OCI-LY3 (cell line): ENCODE measurements around the gene DNAH14.
"Not testable (repeated sequence)": the region's sequence is repeated elsewhere in the genome, so short reads cannot be mapped to it uniquely, and the experiment has no call there.

Experiments
- H2AFZ ChIP-seq: fragments of 200-600, 300-600 bp; shearing (Covaris generic); 2 replicates; pipeline ENCODE4 v1.6.0; 2014; ENCODE audit warnings: antibody characterized with exemption, low read depth, low read length
- H3K27ac ChIP-seq: fragments of 200-600, 300-600 bp; sonication (generic); 2 replicates; pipeline ENCODE4 v1.5.1; 2014; ENCODE audit warnings: mild to moderate bottlenecking, low read length, moderate library complexity, mixed read lengths
- H3K27me3 ChIP-seq: fragments of 200-600, 300-600 bp; sonication (generic); 2 replicates; pipeline ENCODE4 v1.6.1; 2014; ENCODE audit warnings: low read depth, low read length, mixed read lengths
- H3K36me3 ChIP-seq: fragments of 200-600, 300-600 bp; sonication (generic); replicated peaks from 2 replicates; pipeline ENCODE3; 2014; ENCODE audit warnings: low read depth, low read length, mixed read lengths
- H3K4me1 ChIP-seq: fragments of 300-600, 200-600 bp; sonication (generic); 2 replicates; pipeline ENCODE4 v1.6.1; 2014; ENCODE audit warnings: low read length, mixed read lengths
- H3K4me2 ChIP-seq: fragments of 200-600, 300-600 bp; sonication (generic); 2 replicates; pipeline ENCODE4 v1.6.1; 2014; ENCODE audit warnings: low read length, mixed read lengths
- H3K4me3 ChIP-seq: fragments of 300-600, 200-600 bp; sonication (generic); 2 replicates; pipeline ENCODE4 v1.5.1; 2014; ENCODE audit warnings: antibody characterized with exemption, mild to moderate bottlenecking, low read length, moderate library complexity
- H3K79me2 ChIP-seq: fragments of 300-600, 200-600 bp; shearing (Covaris generic); 2 replicates; pipeline ENCODE4 v1.6.1; 2014; ENCODE audit warnings: mild to moderate bottlenecking, low read length, mixed read lengths
- H3K9ac ChIP-seq: fragments of 300-600, 200-600 bp; shearing (Covaris generic); 2 replicates; pipeline ENCODE4 v1.6.0; 2014; ENCODE audit warnings: mild to moderate bottlenecking, low read length, moderate library complexity
- H3K9me3 ChIP-seq: fragments of 200-600, 300-600 bp; shearing (Covaris generic); 2 replicates; pipeline ENCODE4 v1.6.1; 2014; ENCODE audit warnings: low read length, mixed read lengths; ENCODE audit not compliant: insufficient read depth
- H4K20me1 ChIP-seq: fragments of 200-600, 300-600 bp; sonication (generic); 2 replicates; pipeline ENCODE4 v1.6.1; 2016; ENCODE audit warnings: low read length, mixed read lengths; ENCODE audit not compliant: insufficient read depth
- EZH2phosphoT487 ChIP-seq: fragments of 200-600 bp; shearing (Covaris generic); IDR thresholded peaks from 2 replicates; pipeline ENCODE4 v1.6.1; 2018; ENCODE audit warnings: antibody characterized with exemption, mixed run types, low read depth
- TF ChIP-seq, protein P1 (sequence below): fragments of 200-600, 300-600 bp; sonication (generic); IDR thresholded peaks from 2 replicates; pipeline ENCODE4 v1.5.1; 2014; ENCODE audit warnings: antibody characterized with exemption, low read length, low read depth

The DNAH14 gene

GRCh38 chr1:225224287-225224686 is 294.8 kb downstream of the DNAH14 start:
- Histone ChIP-seq H3K27me3 (no peaks in the 10 kb centered on the region), H3K9ac (no peak overlapping the region), H3K9me3 (no peaks in the 10 kb centered on the region), H3K4me1 (no peaks in the 10 kb centered on the region), H3K79me2 (no peaks in the 10 kb centered on the region), H3K4me3 (no peak overlapping the region), H3K27ac (no peak overlapping the region), H3K4me2 (no peak overlapping the region), H3K36me3 (peaks cover 3% of the 10 kb centered on the region), H2AFZ (no peak overlapping the region), H4K20me1 (no peaks in the 10 kb centered on the region)
- TF ChIP-seq, protein P1, sequence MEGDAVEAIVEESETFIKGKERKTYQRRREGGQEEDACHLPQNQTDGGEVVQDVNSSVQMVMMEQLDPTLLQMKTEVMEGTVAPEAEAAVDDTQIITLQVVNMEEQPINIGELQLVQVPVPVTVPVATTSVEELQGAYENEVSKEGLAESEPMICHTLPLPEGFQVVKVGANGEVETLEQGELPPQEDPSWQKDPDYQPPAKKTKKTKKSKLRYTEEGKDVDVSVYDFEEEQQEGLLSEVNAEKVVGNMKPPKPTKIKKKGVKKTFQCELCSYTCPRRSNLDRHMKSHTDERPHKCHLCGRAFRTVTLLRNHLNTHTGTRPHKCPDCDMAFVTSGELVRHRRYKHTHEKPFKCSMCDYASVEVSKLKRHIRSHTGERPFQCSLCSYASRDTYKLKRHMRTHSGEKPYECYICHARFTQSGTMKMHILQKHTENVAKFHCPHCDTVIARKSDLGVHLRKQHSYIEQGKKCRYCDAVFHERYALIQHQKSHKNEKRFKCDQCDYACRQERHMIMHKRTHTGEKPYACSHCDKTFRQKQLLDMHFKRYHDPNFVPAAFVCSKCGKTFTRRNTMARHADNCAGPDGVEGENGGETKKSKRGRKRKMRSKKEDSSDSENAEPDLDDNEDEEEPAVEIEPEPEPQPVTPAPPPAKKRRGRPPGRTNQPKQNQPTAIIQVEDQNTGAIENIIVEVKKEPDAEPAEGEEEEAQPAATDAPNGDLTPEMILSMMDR, result no peak
- no peak for TF ChIP-seq EZH2phosphoT487

DNA sequence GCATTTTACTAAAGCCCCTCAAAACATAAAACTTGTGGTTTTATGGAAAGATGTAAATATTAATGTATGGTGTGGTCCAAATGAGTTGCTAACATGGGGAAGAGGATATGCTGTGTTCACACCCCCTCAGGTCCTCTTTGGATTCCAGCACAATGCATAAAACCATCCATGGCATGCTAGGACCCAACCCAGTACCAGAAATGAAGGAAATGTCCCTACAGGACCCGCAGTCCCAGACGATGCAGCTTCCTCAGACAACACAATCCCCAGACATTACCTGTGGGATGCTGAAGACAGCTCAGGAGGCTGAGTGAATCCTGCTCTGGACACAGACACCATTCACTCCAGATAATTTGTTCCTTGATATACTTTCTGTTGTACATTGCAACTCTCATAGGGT is 296.2 kb downstream of the DNAH14 start:
- Histone ChIP-seq H3K4me2 (no peak overlapping the region), H3K36me3 (peaks cover 3% of the 10 kb centered on the region), H3K4me3 (no peak overlapping the region), H3K4me1 (no peaks in the 10 kb centered on the region), H3K27me3 (no peaks in the 10 kb centered on the region), H3K27ac (no peak overlapping the region), H2AFZ (no peak overlapping the region), H4K20me1 (no peaks in the 10 kb centered on the region), H3K9ac (no peak overlapping the region), H3K9me3 (no peaks in the 10 kb centered on the region), H3K79me2 (no peaks in the 10 kb centered on the region)
- TF ChIP-seq, protein P1, result no peak
- no peak for TF ChIP-seq EZH2phosphoT487

- H3K9ac ChIP-seq, result no peak overlapping the region
- peaks cover 3% of the 10 kb centered on the region for H3K36me3 ChIP-seq
- H3K4me2 ChIP-seq, result no peak overlapping the region
- no peak overlapping the region for H3K4me3 ChIP-seq
- H3K27ac ChIP-seq, result no peak overlapping the region
- TF ChIP-seq, protein P1, result no peak
- no peak for TF ChIP-seq EZH2phosphoT487
- H3K27me3 ChIP-seq, result no peaks in the 10 kb centered on the region
- H4K20me1 ChIP-seq, result no peaks in the 10 kb centered on the region
- H3K9me3 ChIP-seq, result no peaks in the 10 kb centered on the region
- H3K79me2 ChIP-seq, result no peaks in the 10 kb centered on the region
- H2AFZ ChIP-seq, result no peak overlapping the region
- H3K4me1 ChIP-seq, result no peaks in the 10 kb centered on the region
Measured at GRCh38 chr1:225228871-225229303, 299.4 kb downstream of the DNAH14 start.

- H2AFZ ChIP-seq, H3K9ac ChIP-seq, H3K36me3 ChIP-seq, H3K4me3 ChIP-seq, H3K79me2 ChIP-seq, H3K4me2 ChIP-seq, H4K20me1 ChIP-seq, H3K27me3 ChIP-seq, H3K4me1 ChIP-seq, H3K9me3 ChIP-seq, H3K27ac ChIP-seq: not testable (repeated sequence)
Measured at GRCh38 chr1:225229429-225229828, 300.0 kb downstream of the DNAH14 start.

- no peak overlapping the region for H2AFZ ChIP-seq
- H3K27ac ChIP-seq, result no peak overlapping the region
- H3K4me2 ChIP-seq, result no peak overlapping the region
- H4K20me1 ChIP-seq, result no peaks in the 10 kb centered on the region
- no peaks in the 10 kb centered on the region for H3K27me3 ChIP-seq
- no peak overlapping the region for H3K4me3 ChIP-seq
- no peak for TF ChIP-seq EZH2phosphoT487
- TF ChIP-seq, protein P1, result no peak
- H3K79me2 ChIP-seq, result no peaks in the 10 kb centered on the region
- H3K9me3 ChIP-seq, result no peaks in the 10 kb centered on the region
- no peaks in the 10 kb centered on the region for H3K4me1 ChIP-seq
- H3K36me3 ChIP-seq, result peaks cover 3% of the 10 kb centered on the region
- H3K9ac ChIP-seq, result no peak overlapping the region
Measured at GRCh38 chr1:225230483-225230882, 301.0 kb downstream of the DNAH14 start.

- H3K9ac ChIP-seq, H3K27ac ChIP-seq, H2AFZ ChIP-seq, H3K4me3 ChIP-seq, H3K9me3 ChIP-seq, H3K4me1 ChIP-seq, H3K4me2 ChIP-seq, H3K79me2 ChIP-seq, H3K27me3 ChIP-seq, H3K36me3 ChIP-seq, H4K20me1 ChIP-seq: not testable (repeated sequence)
Measured at GRCh38 chr1:225232930-225233329, 303.5 kb downstream of the DNAH14 start.
